ENCODE results near the gene KCNQ1OT1.

KCNQ1OT1 gene

GRCh38 chr11:2686360-2687222, 13.2 kb downstream of the KCNQ1OT1 start:
- no peak for DNase-seq (ENCODE audit: low spot score)

- no peak for DNase-seq (ENCODE audit: low spot score)
These were observed 14.0 kb downstream of the KCNQ1OT1 start for GRCh38 chr11:2685566-2686359.

GRCh38 chr11:2685051-2685450, 14.7 kb downstream of the KCNQ1OT1 start:
- DNase-seq (ENCODE audit: low spot score): no peak

GRCh38 chr11:2684581-2684980, 15.2 kb downstream of the KCNQ1OT1 start:
- DNase-seq (ENCODE audit: low spot score): no peak

- no peak for DNase-seq (ENCODE audit: low spot score)
These were observed 16.0 kb downstream of the KCNQ1OT1 start for GRCh38 chr11:2683806-2684205.

- no peak for DNase-seq (ENCODE audit: low spot score)
These were observed 18.2 kb downstream of the KCNQ1OT1 start for GRCh38 chr11:2681408-2682145.

- DNase-seq (ENCODE audit: low spot score): no peak
These were observed 20.6 kb downstream of the KCNQ1OT1 start for GRCh38 chr11:2679011-2679676.

GRCh38 chr11:2678396-2678795, 21.4 kb downstream of the KCNQ1OT1 start:
- no peak for DNase-seq (ENCODE audit: low spot score)

- DNase-seq (ENCODE audit: low spot score): no peak
These were observed 22.7 kb downstream of the KCNQ1OT1 start for GRCh38 chr11:2677127-2677526.

GRCh38 chr11:2675540-2675939, 24.3 kb downstream of the KCNQ1OT1 start:
- no peak for DNase-seq (ENCODE audit: low spot score)

- no peak for DNase-seq (ENCODE audit: low spot score)
These were observed 25.1 kb downstream of the KCNQ1OT1 start for GRCh38 chr11:2674658-2675131.

- no peak for DNase-seq (ENCODE audit: low spot score)
These were observed 25.8 kb downstream of the KCNQ1OT1 start for GRCh38 chr11:2673871-2674471.

- DNase-seq (ENCODE audit: low spot score): no peak
These were observed 26.6 kb downstream of the KCNQ1OT1 start for GRCh38 chr11:2673250-2673610.

- no peak for DNase-seq (ENCODE audit: low spot score)
These were observed 27.1 kb downstream of the KCNQ1OT1 start for GRCh38 chr11:2672553-2673249.

GRCh38 chr11:2671748-2672147, 28.0 kb downstream of the KCNQ1OT1 start:
- no peak for DNase-seq (ENCODE audit: low spot score)

- no peak for DNase-seq (ENCODE audit: low spot score)
These were observed 29.2 kb downstream of the KCNQ1OT1 start for GRCh38 chr11:2670541-2671100.

GRCh38 chr11:2669634-2670469, 29.9 kb downstream of the KCNQ1OT1 start:
- no peak for DNase-seq (ENCODE audit: low spot score)

- DNase-seq (ENCODE audit: low spot score): no peak
These were observed 30.9 kb downstream of the KCNQ1OT1 start for GRCh38 chr11:2668876-2669275.

GRCh38 chr11:2667940-2668339, 31.9 kb downstream of the KCNQ1OT1 start:
- DNase-seq (ENCODE audit: low spot score): no peak
